H9 (cell line): ENCODE data around the gene KIAA0930. TPM values are rescaled to one million over a fixed set of nuclear protein-coding genes. Genes with fewer than 3 reads are reported as not detected.
A peak's percentile ranks its signal among the peaks of the same experiment; 100 is the strongest.

Experiments
- DNase-seq: peaks from one replicate; pipeline ENCODE4 v3.0.0-alpha.2; 2017
- H2AFZ ChIP-seq: one replicate; pipeline ENCODE4 v1.6.1; 2013; ENCODE audit warnings: mild to moderate bottlenecking, low read length, control low read depth, moderate library complexity
- H2AK5ac ChIP-seq: 2 replicates; pipeline ENCODE4 v1.6.1; 2013; ENCODE audit warnings: low read length, control low read depth, mixed read lengths; ENCODE audit not compliant: insufficient read length
- H2BK120ac ChIP-seq: one replicate; pipeline ENCODE4 v1.6.1; 2013; ENCODE audit warnings: low read depth, mild to moderate bottlenecking, low read length, control low read depth, inconsistent platforms; ENCODE audit not compliant: poor library complexity, severe bottlenecking
- H2BK12ac ChIP-seq: 2 replicates; pipeline ENCODE4 v1.6.1; 2013; ENCODE audit warnings: low read length, control low read depth, mixed read lengths, low read depth; ENCODE audit not compliant: insufficient read length
- H2BK15ac ChIP-seq: 2 replicates; pipeline ENCODE4 v1.6.1; 2013; ENCODE audit warnings: low read depth, low read length, control low read depth
- H2BK20ac ChIP-seq: one replicate; pipeline ENCODE4 v1.6.1; 2013; ENCODE audit warnings: low read depth, mild to moderate bottlenecking, low read length, control low read depth, inconsistent platforms; ENCODE audit not compliant: poor library complexity, severe bottlenecking
- H2BK5ac ChIP-seq: 2 replicates; pipeline ENCODE4 v1.6.1; 2013; ENCODE audit warnings: low read length, control low read depth, mixed read lengths; ENCODE audit not compliant: insufficient read length
- H3K14ac ChIP-seq: 2 replicates; pipeline ENCODE4 v1.6.1; 2013; ENCODE audit warnings: low read length, control low read depth; ENCODE audit not compliant: insufficient read depth
- H3K18ac ChIP-seq: 2 replicates; pipeline ENCODE4 v1.6.1; 2013; ENCODE audit warnings: low read depth, mild to moderate bottlenecking, mixed read lengths, low read length, control low read depth; ENCODE audit not compliant: insufficient read length
- H3K23ac ChIP-seq: 2 replicates; pipeline ENCODE4 v1.6.1; 2013; ENCODE audit warnings: low read length, control low read depth, mixed read lengths, low read depth; ENCODE audit not compliant: insufficient read length
- H3K23me2 ChIP-seq: 2 replicates; pipeline ENCODE4 v1.6.1; 2013; ENCODE audit warnings: low read depth, mild to moderate bottlenecking, mixed read lengths, low read length, control low read depth; ENCODE audit not compliant: insufficient read length, poor library complexity, severe bottlenecking
- H3K27ac ChIP-seq: 2 replicates; pipeline ENCODE4 v1.5.1; 2013; ENCODE audit warnings: low read length, control low read depth, mixed read lengths, low read depth; ENCODE audit not compliant: insufficient read length
- H3K27me3 ChIP-seq: 2 replicates; pipeline ENCODE4 v1.6.1; 2013; ENCODE audit warnings: low read length, control low read depth, inconsistent platforms; ENCODE audit not compliant: insufficient read depth
- H3K4ac ChIP-seq: 2 replicates; pipeline ENCODE4 v1.6.1; 2013; ENCODE audit warnings: low read depth, mild to moderate bottlenecking, control low read depth, inconsistent platforms, low read length, moderate library complexity
- H3K4me1 ChIP-seq: 2 replicates; pipeline ENCODE4 v1.6.1; 2013; ENCODE audit warnings: low read length, control low read depth, inconsistent platforms; ENCODE audit not compliant: insufficient read depth
- H3K4me2 ChIP-seq: 2 replicates; pipeline ENCODE4 v1.6.1; 2013; ENCODE audit warnings: low read length, control low read depth, mixed read lengths; ENCODE audit not compliant: insufficient read length, insufficient read depth
- H3K56ac ChIP-seq: 2 replicates; pipeline ENCODE4 v1.6.1; 2013; ENCODE audit warnings: low read depth, mild to moderate bottlenecking, mixed read lengths, low read length, control low read depth; ENCODE audit not compliant: insufficient read length
- H3K79me1 ChIP-seq: 2 replicates; pipeline ENCODE4 v1.6.1; 2013; ENCODE audit warnings: low read depth, mild to moderate bottlenecking, moderate library complexity, low read length, control low read depth, inconsistent platforms; ENCODE audit not compliant: insufficient read depth, poor library complexity, severe bottlenecking
- H3K79me2 ChIP-seq: 2 replicates; pipeline ENCODE4 v1.6.1; 2013; ENCODE audit warnings: low read length, control low read depth, inconsistent platforms; ENCODE audit not compliant: insufficient read depth
- H3K9ac ChIP-seq: 2 replicates; pipeline ENCODE4 v1.6.1; 2013; ENCODE audit warnings: low read length, control low read depth, mixed read lengths; ENCODE audit not compliant: insufficient read length; ENCODE audit errors: extremely low read depth
- H3K9me3 ChIP-seq: one replicate; pipeline ENCODE4 v1.6.1; 2013; ENCODE audit warnings: low read depth, low read length, inconsistent platforms; ENCODE audit not compliant: control insufficient read depth
- H3T11ph ChIP-seq: one replicate; pipeline ENCODE4 v1.6.1; 2013; ENCODE audit warnings: mild to moderate bottlenecking, low read length, control low read depth, inconsistent platforms
- H4K20me1 ChIP-seq: one replicate; pipeline ENCODE4 v1.6.1; 2013; ENCODE audit not compliant: control insufficient read depth, insufficient read length, insufficient read depth
- H4K5ac ChIP-seq: 2 replicates; pipeline ENCODE4 v1.6.1; 2013; ENCODE audit warnings: low read depth, mild to moderate bottlenecking, mixed read lengths, low read length, control low read depth; ENCODE audit not compliant: insufficient read length
- H4K8ac ChIP-seq: replicated peaks from 2 replicates; pipeline ENCODE4 v1.6.1; 2013; ENCODE audit warnings: low read length, control low read depth, mixed read lengths, low read depth; ENCODE audit not compliant: insufficient read length
- H4K91ac ChIP-seq: 2 replicates; pipeline ENCODE4 v1.6.1; 2013; ENCODE audit warnings: low read depth, mild to moderate bottlenecking, moderate library complexity, mixed read lengths, low read length, control low read depth; ENCODE audit not compliant: insufficient read length
- H3K27ac Mint-ChIP-seq, 3 experiments: 2 replicates in 2 of 3; 3 replicates in 1 of 3; pipeline ENCODE4 v1.8.0; 2020 to 2021; ENCODE audit warnings: mixed read lengths in 3 of 3, mild to moderate bottlenecking in 1 of 3, moderate library complexity in 1 of 3
- H3K27me3 Mint-ChIP-seq: 2 replicates; pipeline ENCODE4 v1.8.0; 2021; ENCODE audit warnings: low read depth, mild to moderate bottlenecking, moderate library complexity, mixed read lengths
- H3K36me3 Mint-ChIP-seq, 3 experiments: 2 replicates in 2 of 3; 3 replicates in 1 of 3; pipeline ENCODE4 v1.8.0; 2020 to 2021; ENCODE audit warnings: low read depth in 3 of 3, mixed read lengths in 3 of 3; ENCODE audit not compliant: insufficient read depth in 1 of 3
- H3K4me1 Mint-ChIP-seq, 2 experiments: 2 replicates each; pipeline ENCODE4 v1.8.0; 2020; ENCODE audit warnings: mixed read lengths in 2 of 2
- H3K4me3 Mint-ChIP-seq, 2 experiments: 2 replicates in 1 of 2; 3 replicates in 1 of 2; pipeline ENCODE4 v1.8.0; 2020 to 2021; ENCODE audit warnings: mild to moderate bottlenecking in 2 of 2, mixed read lengths in 2 of 2, moderate library complexity in 1 of 2
- H3K9me3 Mint-ChIP-seq, 2 experiments: 2 replicates in 1 of 2; 3 replicates in 1 of 2; pipeline ENCODE4 v1.8.0; 2020; ENCODE audit warnings: mild to moderate bottlenecking in 2 of 2, mixed read lengths in 2 of 2, moderate library complexity in 1 of 2
- WGBS: extraction: QIAGEN DNeasy Blood & Tissue Kit; methylation state at CpG from one replicate; pipeline ENCODE4 v1.1.7; 2013; ENCODE audit warnings: missing lambda C conversion rate, low lambda C conversion rate, mixed read lengths; ENCODE audit not compliant: insufficient read length; ENCODE audit errors: extremely low coverage; 5-methylcytosine and 5-hydroxymethylcytosine counted together
- total RNA-seq: library from RNA; stranded (reverse); gene quantifications from 2 replicates; pipeline ENCODE4 v1.2.1, GENCODE V29; 2021
- TF ChIP-seq, protein P1 (sequence below): fragments of 200-600 bp; sonication (generic); conservative IDR thresholded peaks from 3 replicates; pipeline ENCODE4 v1.8.0; 2021; ENCODE audit warnings: antibody characterized with exemption, mild to moderate bottlenecking

The KIAA0930 gene
- total RNA-seq, 1 experiment from 2014 or later, result 46.2 TPM

DNA sequence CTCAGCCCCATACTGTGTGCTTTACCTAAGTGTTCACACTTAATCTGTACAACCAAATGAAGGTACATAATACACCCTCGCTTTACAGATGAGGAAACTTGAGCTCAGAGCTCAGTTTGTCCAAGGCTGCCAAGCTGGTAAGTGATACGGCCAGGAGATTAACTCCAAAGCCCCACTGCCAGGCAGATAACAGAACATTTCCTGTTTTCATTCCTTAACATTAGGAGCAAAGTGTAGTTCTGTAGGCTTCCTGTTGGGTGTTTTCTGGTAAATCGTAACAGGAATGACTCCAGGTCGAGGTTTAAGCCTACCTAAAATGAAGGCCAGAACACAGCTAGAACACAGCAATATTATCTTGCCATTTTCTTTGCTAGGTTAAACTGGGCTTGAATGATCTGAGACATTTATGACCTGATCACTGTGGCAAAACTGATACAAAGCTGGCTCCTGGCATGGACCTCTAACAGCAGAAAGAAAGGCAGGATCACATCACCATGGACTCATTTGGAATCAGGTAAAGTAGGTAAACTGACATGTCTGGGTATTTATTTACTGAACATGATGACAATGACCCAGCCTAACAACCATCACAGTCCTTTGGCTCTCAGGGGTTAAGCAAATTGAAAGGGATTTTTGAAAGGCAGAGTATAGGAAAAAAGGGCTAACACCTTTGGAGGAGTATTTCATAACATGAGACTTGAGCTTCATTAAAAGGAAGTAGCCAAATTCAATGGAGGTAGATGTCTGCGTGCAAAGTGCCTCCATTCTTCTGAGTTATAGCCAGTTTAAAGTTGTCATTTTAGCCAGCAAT lies 80.8 kb downstream of the KIAA0930 start:
- DNase-seq, result no peak
- no CpG with 5 or more reads among the region's 5 CpGs for WGBS
- H3K4me2 ChIP-seq, result no peak overlapping the region

More for the DNA sequence above, 80.8 kb downstream of the KIAA0930 start:
- Histone ChIP-seq H4K5ac (no peak overlapping the region), H4K8ac (no peak overlapping the region), H2AK5ac (no peak overlapping the region), H3K79me2 (peaks cover 10% of the 10 kb centered on the region), H4K91ac (no peak overlapping the region), H3K4ac (no peak overlapping the region), H2AFZ (no peak overlapping the region), H3T11ph (no peak overlapping the region), H2BK20ac (no peak overlapping the region), H2BK12ac (no peak overlapping the region), H3K23me2 (peaks cover 13% of the 10 kb centered on the region), H3K23ac (no peak overlapping the region), H2BK15ac (no peak overlapping the region), H3K4me1 (no peaks in the 10 kb centered on the region; the same call in 1 of the 2 replicates), H3K18ac (no peak overlapping the region), H2BK120ac (no peak overlapping the region), H3K27ac (no peak overlapping the region), H2BK5ac (no peak overlapping the region), H3K56ac (no peak overlapping the region), H3K14ac (no peak overlapping the region), H3K9me3 (no peaks in the 10 kb centered on the region), H4K20me1 (no peaks in the 10 kb centered on the region), H3K9ac (no peak overlapping the region), H3K27me3 (no peaks in the 10 kb centered on the region), H3K79me1 (peaks cover 7% of the 10 kb centered on the region)
- no peaks in the 10 kb centered on the region for H3K27me3 Mint-ChIP-seq
- H3K4me3 Mint-ChIP-seq, result 0 out of 5 replicates have a peak overlapping the region, but pooled peaks of 1 of the 2 experiments have one; percentile 39
- H3K4me1 Mint-ChIP-seq, result peaks cover 20 to 29% of the 10 kb centered on the region in 2 experiments
- H3K9me3 Mint-ChIP-seq, result no peaks in the 10 kb centered on the region
- H3K36me3 Mint-ChIP-seq, result peaks cover 13 to 19% (median 19%) of the 10 kb centered on the region in 3 experiments
- TF ChIP-seq, protein P1, sequence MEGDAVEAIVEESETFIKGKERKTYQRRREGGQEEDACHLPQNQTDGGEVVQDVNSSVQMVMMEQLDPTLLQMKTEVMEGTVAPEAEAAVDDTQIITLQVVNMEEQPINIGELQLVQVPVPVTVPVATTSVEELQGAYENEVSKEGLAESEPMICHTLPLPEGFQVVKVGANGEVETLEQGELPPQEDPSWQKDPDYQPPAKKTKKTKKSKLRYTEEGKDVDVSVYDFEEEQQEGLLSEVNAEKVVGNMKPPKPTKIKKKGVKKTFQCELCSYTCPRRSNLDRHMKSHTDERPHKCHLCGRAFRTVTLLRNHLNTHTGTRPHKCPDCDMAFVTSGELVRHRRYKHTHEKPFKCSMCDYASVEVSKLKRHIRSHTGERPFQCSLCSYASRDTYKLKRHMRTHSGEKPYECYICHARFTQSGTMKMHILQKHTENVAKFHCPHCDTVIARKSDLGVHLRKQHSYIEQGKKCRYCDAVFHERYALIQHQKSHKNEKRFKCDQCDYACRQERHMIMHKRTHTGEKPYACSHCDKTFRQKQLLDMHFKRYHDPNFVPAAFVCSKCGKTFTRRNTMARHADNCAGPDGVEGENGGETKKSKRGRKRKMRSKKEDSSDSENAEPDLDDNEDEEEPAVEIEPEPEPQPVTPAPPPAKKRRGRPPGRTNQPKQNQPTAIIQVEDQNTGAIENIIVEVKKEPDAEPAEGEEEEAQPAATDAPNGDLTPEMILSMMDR, result peak; percentile 31; the same call in 2 of the 3 replicates
- H3K27ac Mint-ChIP-seq, result peak overlapping the region in 1 of 3 experiments; percentile 33; a peak in 1 of 7 replicates
